MCF 10A (cell line): ENCODE measurements around the gene OR51V1. TPM values are rescaled to one million over a fixed set of nuclear protein-coding genes. Genes with fewer than 3 reads are reported as not detected.

Experiments used
- BruUV-seq: library from RNA; stranded (reverse); fragments of 400-500 nt; replicated peaks from 2 replicates; lab custom pipeline; 2021; lab: Mats Ljungman, UMichigan
- CTCF ChIA-PET: fragments of 300-600 bp; sonication (Branson Sonifier 250); formaldehyde crosslinking; extraction: SDS; loops from one replicate; lab custom pipeline; 2021; ENCODE audit warnings: antibody characterized with exemption, inconsistent platforms; lab: Yijun Ruan, JAX
- POLR2A ChIA-PET: fragments of 300-600, 350-650 bp; sonication (Branson Sonifier 250); formaldehyde crosslinking; extraction: SDS; loops from one replicate; lab custom pipeline; 2020; ENCODE audit warnings: antibody characterized with exemption, inconsistent platforms; lab: Yijun Ruan, JAX
- DNase-seq: peaks from one replicate; pipeline ENCODE4 v3.0.0-alpha.2; 2018; ENCODE audit not compliant: unreplicated experiment
- H3K27ac Mint-ChIP-seq: one replicate; pipeline ENCODE4 v1.8.0; 2022; ENCODE audit warnings: mild to moderate bottlenecking, low read depth, mixed read lengths; ENCODE audit not compliant: unreplicated experiment
- H3K27me3 Mint-ChIP-seq: one replicate; pipeline ENCODE4 v1.8.0; 2022; ENCODE audit warnings: mixed read lengths; ENCODE audit not compliant: insufficient read depth, unreplicated experiment
- H3K36me3 Mint-ChIP-seq: one replicate; pipeline ENCODE4 v1.8.0; 2022; ENCODE audit warnings: mild to moderate bottlenecking, moderate library complexity, mixed read lengths; ENCODE audit not compliant: insufficient read depth, unreplicated experiment
- H3K4me1 Mint-ChIP-seq: one replicate; pipeline ENCODE4 v1.8.0; 2022; ENCODE audit warnings: mixed read lengths; ENCODE audit not compliant: insufficient read depth, unreplicated experiment
- H3K4me3 Mint-ChIP-seq: one replicate; pipeline ENCODE4 v1.8.0; 2022; ENCODE audit warnings: mild to moderate bottlenecking, moderate library complexity, mixed read lengths; ENCODE audit not compliant: unreplicated experiment
- H3K9me3 Mint-ChIP-seq: one replicate; pipeline ENCODE4 v1.8.0; 2022; ENCODE audit warnings: mixed read lengths; ENCODE audit not compliant: unreplicated experiment
- CTCF ChIP-seq: fragments of 200-600 bp; IDR thresholded peaks from one replicate; pipeline ENCODE4 v1.8.0; 2022; ENCODE audit warnings: antibody characterized with exemption, mild to moderate bottlenecking; ENCODE audit not compliant: unreplicated experiment
- intact Hi-C: fragments of 100-400 bp; cut with micrococcal nuclease; formaldehyde crosslinking; loops from 2 replicates; pipeline ENCODE4 v1.14.1; 2022
- total RNA-seq: library from RNA; stranded (reverse); gene quantifications from 2 replicates; pipeline ENCODE4 v1.2.3, GENCODE V29; 2022

The OR51V1 gene
- total RNA-seq, 1 experiment from 2014 or later: not detected

- Mint-ChIP-seq H3K36me3 (no peaks in the 10 kb centered on the region), H3K9me3 (no peaks in the 10 kb centered on the region), H3K27me3 (peaks cover 41% of the 10 kb centered on the region), H3K4me1 (peaks cover 6% of the 10 kb centered on the region), H3K4me3 (no peak overlapping the region), H3K27ac (no peak overlapping the region)
- ChIA-PET CTCF (interaction anchor here (0.5 kb wide), 1 partner anchor 360 kb away, joined by 3 read pairs; no protein-coding TSS in a partner anchor), POLR2A (no interaction called here)
- no peak for TF ChIP-seq CTCF
- no peak for DNase-seq
- intact Hi-C loops: no loop called here
- no TSS peak for BruUV-seq
These were observed 46.4 kb upstream of the OR51V1 start for GRCh38 chr11:5246772-5247471.

- TF ChIP-seq CTCF: no peak
- CTCF ChIA-PET: no interaction called here
- intact Hi-C loops: no loop called here
- Mint-ChIP-seq H3K27ac (no peak overlapping the region), H3K27me3 (peaks cover 35% of the 10 kb centered on the region), H3K4me3 (no peak overlapping the region), H3K9me3 (no peaks in the 10 kb centered on the region), H3K36me3 (no peaks in the 10 kb centered on the region), H3K4me1 (peaks cover 4% of the 10 kb centered on the region)
- BruUV-seq: no TSS peak
- POLR2A ChIA-PET: no interaction called here
- DNase-seq: no peak
These were observed 44.7 kb upstream of the OR51V1 start for GRCh38 chr11:5245155-5245554.

- DNase-seq: no peak
- no peak for TF ChIP-seq CTCF
- Mint-ChIP-seq H3K4me3 (no peak overlapping the region), H3K27ac (no peak overlapping the region), H3K4me1 (no peaks in the 10 kb centered on the region), H3K27me3 (peaks cover 38% of the 10 kb centered on the region), H3K9me3 (no peaks in the 10 kb centered on the region), H3K36me3 (no peaks in the 10 kb centered on the region)
- POLR2A ChIA-PET: no interaction called here
- CTCF ChIA-PET: no interaction called here
- no TSS peak for BruUV-seq
- intact Hi-C loops: no loop called here
These were observed 43.3 kb upstream of the OR51V1 start for GRCh38 chr11:5243816-5244180.

GRCh38 chr11:5242933-5243815, 42.7 kb upstream of the OR51V1 start:
- no peak for DNase-seq
- intact Hi-C loops: no loop called here
- Mint-ChIP-seq H3K4me3 (no peak overlapping the region), H3K4me1 (no peaks in the 10 kb centered on the region), H3K27ac (no peak overlapping the region), H3K9me3 (no peaks in the 10 kb centered on the region), H3K27me3 (peaks cover 44% of the 10 kb centered on the region), H3K36me3 (no peaks in the 10 kb centered on the region)
- no peak for TF ChIP-seq CTCF
- BruUV-seq: no TSS peak
- POLR2A ChIA-PET: no interaction called here
- CTCF ChIA-PET: interaction anchor here (0.7 kb wide), 1 partner anchor 1569 kb away, joined by 3 read pairs; no protein-coding TSS in a partner anchor
